AG10803 (cell line): Measurements from ENCODE around the gene ADIG.

Source experiments
- DNase-seq: peaks from one replicate; pipeline ENCODE4 v3.0.0; 2010; ENCODE audit warnings: low read depth
- H3K4me3 ChIP-seq: 2 replicates; pipeline ENCODE4 v1.5.1; 2011; ENCODE audit warnings: mild to moderate bottlenecking, low read length, control low read depth
- TF ChIP-seq, protein P1 (sequence below): conservative IDR thresholded peaks from 2 replicates; pipeline ENCODE4 v1.5.1; 2011; ENCODE audit warnings: mild to moderate bottlenecking, low read length, control low read depth, inconsistent platforms

Gene ADIG

GRCh38 chr20:38547288-38548085 lies 33.5 kb upstream of the ADIG start:
- no peak overlapping the region for H3K4me3 ChIP-seq
- TF ChIP-seq, protein P1, sequence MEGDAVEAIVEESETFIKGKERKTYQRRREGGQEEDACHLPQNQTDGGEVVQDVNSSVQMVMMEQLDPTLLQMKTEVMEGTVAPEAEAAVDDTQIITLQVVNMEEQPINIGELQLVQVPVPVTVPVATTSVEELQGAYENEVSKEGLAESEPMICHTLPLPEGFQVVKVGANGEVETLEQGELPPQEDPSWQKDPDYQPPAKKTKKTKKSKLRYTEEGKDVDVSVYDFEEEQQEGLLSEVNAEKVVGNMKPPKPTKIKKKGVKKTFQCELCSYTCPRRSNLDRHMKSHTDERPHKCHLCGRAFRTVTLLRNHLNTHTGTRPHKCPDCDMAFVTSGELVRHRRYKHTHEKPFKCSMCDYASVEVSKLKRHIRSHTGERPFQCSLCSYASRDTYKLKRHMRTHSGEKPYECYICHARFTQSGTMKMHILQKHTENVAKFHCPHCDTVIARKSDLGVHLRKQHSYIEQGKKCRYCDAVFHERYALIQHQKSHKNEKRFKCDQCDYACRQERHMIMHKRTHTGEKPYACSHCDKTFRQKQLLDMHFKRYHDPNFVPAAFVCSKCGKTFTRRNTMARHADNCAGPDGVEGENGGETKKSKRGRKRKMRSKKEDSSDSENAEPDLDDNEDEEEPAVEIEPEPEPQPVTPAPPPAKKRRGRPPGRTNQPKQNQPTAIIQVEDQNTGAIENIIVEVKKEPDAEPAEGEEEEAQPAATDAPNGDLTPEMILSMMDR, result no peak
- no peak for DNase-seq

GRCh38 chr20:38548356-38549083 lies 32.5 kb upstream of the ADIG start:
- no peak overlapping the region for H3K4me3 ChIP-seq
- TF ChIP-seq, protein P1, result no peak
- no peak for DNase-seq

DNA sequence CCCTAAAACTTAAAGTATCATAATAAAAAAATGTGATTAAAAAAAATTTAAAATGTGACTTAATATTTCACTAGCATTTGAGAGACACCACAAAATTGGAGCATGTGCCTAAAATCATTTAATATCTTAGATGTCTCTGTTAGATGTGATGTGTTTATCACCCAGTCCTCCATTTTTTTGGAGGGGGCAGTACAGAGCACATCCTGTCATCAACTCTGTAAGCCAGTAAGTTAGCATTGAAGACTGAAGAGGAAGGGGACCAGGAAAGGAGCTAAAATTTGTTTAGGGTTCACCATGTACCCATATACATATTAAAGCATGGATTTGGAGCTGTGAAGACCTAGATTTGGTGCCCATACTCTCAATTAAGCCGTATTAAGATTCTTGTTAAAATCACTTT lies 30.7 kb upstream of the ADIG start:
- TF ChIP-seq, protein P1, result no peak
- no peak overlapping the region for H3K4me3 ChIP-seq
- no peak for DNase-seq

- TF ChIP-seq, protein P1, result no peak
- DNase-seq, result no peak
- no peak overlapping the region for H3K4me3 ChIP-seq
Measured at GRCh38 chr20:38551056-38551626, 29.9 kb upstream of the ADIG start.

- TF ChIP-seq, protein P1, result no peak
- DNase-seq, result no peak
Measured at GRCh38 chr20:38554986-38555385, 26.0 kb upstream of the ADIG start.

DNA sequence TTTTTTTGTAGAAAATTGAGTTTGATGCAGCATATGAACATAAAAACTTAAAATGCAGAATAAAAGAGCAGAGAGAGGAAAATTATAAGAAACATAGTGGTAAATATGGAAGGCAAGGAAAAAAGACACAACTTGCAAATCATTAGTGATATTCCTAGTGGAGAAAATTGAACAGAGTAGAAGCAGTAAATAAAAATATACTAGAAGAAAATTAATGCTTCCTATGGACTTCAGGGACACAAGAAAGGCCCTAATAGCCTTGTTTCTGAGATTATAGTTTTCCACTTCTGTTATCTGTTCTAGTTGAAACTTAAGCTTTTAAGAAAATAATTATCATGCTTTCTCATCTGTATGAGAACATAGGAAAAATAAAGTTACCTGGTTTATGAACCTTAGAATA lies 25.6 kb upstream of the ADIG start:
- no peak for DNase-seq
- H3K4me3 ChIP-seq, result no peak overlapping the region
- TF ChIP-seq, protein P1, result no peak

More at GRCh38 chr20:38554986-38555385, 26.0 kb upstream of the ADIG start:
- no peak overlapping the region for H3K4me3 ChIP-seq

DNA sequence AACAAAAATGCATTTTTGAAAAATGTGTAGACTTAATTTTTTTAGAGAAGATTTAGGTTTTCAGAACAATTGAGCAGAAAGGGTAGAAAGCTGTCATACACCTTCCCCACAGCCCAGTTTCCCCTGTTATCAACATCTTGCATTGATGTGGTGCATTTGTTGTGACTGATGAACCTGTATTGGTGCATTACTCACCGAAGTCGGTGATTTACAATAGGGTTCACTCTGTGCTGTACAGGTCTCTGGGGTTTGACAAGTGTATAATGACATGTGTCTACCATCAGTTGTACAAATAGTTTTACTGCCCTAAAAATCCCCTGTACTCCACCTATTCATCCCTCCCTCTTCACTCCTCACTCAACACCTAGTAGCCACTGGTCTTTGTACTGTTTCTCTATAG lies 23.8 kb upstream of the ADIG start:
- TF ChIP-seq, protein P1, result no peak
- no peak overlapping the region for H3K4me3 ChIP-seq
- no peak for DNase-seq
